Measurements from ENCODE around the gene ANKRD27. TPM values are rescaled to one million over a fixed set of nuclear protein-coding genes. Genes with fewer than 3 reads are reported as not detected.

The ANKRD27 gene
- total RNA-seq, 4 donors from 2014 or later: 22.8 to 28.2 (median 26.9) TPM

DNA sequence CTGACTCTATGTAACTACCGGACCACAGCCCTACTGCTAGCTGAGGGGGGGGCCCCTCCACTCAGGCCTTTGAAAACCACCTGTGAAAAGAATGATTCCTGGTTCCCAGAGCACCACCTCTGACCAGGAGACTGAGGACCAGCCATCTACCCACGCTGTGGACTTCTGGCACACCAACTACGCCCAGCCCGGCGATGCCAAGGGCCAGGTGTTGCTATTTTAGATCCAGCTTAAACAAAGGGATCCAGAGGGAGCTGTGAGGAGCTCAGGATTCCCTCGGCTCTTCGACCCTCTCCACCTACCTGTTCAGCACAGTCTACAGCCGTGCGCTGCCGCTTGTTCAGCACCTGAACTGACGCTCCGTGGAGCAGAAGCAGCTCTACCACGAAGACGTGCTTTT lies 71.0 kb downstream of the ANKRD27 start:
- TF ChIP-seq, protein P1, sequence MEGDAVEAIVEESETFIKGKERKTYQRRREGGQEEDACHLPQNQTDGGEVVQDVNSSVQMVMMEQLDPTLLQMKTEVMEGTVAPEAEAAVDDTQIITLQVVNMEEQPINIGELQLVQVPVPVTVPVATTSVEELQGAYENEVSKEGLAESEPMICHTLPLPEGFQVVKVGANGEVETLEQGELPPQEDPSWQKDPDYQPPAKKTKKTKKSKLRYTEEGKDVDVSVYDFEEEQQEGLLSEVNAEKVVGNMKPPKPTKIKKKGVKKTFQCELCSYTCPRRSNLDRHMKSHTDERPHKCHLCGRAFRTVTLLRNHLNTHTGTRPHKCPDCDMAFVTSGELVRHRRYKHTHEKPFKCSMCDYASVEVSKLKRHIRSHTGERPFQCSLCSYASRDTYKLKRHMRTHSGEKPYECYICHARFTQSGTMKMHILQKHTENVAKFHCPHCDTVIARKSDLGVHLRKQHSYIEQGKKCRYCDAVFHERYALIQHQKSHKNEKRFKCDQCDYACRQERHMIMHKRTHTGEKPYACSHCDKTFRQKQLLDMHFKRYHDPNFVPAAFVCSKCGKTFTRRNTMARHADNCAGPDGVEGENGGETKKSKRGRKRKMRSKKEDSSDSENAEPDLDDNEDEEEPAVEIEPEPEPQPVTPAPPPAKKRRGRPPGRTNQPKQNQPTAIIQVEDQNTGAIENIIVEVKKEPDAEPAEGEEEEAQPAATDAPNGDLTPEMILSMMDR (IDR thresholded peaks at IDR 0.05; ENCODE audit: low read depth): no peak

DNA sequence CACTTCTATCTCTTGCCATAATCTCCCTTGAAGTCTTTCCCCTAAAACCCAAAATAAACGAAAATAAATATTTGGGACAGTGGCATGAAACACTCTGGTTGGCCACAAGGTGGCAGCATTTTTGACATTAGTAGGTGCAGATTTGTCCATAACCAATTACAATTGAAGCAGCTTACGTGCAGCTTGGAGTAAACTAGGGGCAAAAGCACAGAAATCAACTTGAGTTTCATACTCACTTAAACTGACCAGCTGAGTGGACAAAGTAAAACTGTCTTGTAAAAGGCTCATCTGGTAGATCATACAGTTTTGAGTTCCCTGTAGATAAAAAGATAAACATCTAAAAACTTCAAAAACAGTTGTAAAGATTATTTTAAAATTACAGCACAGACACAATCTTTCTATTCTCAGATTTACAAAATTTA lies 75.2 kb downstream of the ANKRD27 start:
- TF ChIP-seq, protein P1 (IDR thresholded peaks at IDR 0.05; ENCODE audit: low read depth): no peak

DNA sequence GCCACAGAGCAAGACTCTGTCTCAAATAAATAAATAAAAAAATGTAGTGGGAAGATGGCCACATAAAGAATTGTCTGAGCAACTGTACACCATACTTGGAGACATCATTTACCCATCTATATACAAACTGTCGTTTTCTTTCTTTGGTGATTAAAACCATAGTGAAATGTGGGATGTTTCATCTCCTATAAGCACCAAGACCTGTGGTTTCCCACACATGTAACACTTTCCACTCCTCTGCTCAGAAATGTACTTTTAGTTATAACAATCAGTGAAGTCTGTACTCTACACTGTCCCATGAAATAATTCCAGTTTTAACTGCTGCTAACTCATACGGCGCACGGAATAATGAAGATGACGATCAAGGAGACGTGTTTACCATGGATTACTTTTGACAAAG lies 75.7 kb downstream of the ANKRD27 start:
- TF ChIP-seq, protein P1 (IDR thresholded peaks at IDR 0.05; ENCODE audit: low read depth): no peak

DNA sequence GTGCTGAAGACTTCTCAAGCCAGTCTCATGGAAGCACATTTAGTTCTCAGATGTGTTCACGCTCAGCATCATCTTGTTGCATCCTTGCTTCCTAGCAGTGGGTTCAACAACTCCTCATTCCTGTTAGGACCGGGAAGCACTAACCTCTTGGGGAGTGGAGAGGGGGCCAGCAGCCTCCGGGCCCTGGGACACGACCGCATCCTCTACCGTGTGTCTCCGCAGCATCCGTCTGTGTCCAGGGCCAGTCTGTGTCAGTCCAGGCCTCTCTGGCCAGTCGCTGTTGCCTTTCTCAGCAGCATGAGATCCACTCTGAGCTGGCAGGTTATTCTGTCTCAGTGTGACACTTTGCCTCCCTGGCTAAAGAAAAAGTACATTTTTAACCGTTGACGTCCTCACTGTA lies 77.0 kb downstream of the ANKRD27 start:
- TF ChIP-seq, protein P1 (IDR thresholded peaks at IDR 0.05; ENCODE audit: low read depth): no peak

DNA sequence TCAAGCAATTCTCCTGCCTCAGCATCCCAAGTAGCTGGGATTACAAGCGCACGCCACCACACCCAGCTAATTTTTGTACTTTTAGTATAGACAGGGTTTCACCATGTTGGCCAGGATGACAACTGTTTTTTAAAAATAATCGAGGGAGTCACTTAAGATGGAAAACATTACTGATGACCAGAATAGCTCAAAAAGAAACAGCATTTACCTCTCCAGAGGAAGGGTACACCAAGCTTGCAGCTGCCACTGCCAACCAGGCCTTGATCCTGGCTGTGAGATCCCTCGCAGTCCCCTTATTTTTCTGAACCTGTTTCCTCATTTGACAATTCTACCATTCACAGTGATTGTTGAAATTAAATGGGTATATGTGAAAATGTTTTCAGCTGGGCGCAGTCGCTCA lies 79.5 kb downstream of the ANKRD27 start:
- TF ChIP-seq, protein P1 (IDR thresholded peaks at IDR 0.05; ENCODE audit: low read depth): no peak

DNA sequence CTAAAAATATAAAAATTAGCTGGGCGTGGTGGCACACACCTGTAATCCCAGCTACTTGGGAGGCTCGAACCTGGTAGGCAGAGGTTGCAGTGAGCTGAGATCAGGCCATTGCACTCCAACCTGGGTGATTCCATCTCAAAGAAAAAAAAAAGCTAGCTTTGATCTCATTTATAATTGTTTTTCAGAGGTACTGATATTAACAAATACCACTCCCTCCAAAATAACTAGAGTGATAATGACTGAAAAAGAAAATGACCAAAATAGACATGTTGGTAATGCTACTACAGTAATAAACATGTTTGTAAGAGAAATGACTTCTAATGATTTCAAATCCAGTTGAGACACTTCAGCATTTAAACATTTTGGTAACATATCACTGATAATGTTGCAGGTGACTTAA lies 81.0 kb downstream of the ANKRD27 start:
- TF ChIP-seq, protein P1 (IDR thresholded peaks at IDR 0.05; ENCODE audit: low read depth): no peak

DNA sequence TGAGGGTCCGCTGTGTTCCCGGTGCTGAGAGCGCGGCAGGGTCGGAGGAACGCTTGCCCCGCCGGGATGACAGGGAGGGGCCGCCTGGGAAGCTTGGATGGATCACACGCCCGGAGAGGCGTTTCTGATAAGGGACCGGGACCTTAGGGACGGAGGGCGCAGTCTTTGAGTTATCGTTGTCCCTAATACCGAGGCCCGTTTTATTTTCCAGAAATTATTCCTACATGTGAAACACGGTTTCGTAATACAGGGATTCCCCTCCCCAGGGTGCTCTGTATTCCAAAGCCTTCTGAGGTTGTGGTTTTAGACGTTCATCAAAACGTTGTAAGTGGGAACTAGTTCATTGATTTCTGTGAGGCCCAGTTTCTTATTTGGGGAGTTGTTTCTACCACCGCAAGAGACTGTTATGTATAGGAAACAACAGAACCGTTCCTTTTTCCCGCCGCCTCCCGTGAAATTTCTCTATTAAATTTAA lies 93.2 kb downstream of the ANKRD27 start:
- TF ChIP-seq, protein P1 (IDR thresholded peaks at IDR 0.05; ENCODE audit: low read depth): no peak
